ENCODE measurements around the gene PCDHGB4. TPM values are rescaled to one million over a fixed set of nuclear protein-coding genes. Genes with fewer than 3 reads are reported as not detected.
"Not testable (repeated sequence)": the region's sequence is repeated elsewhere in the genome, so short reads cannot be mapped to it uniquely, and the experiment has no call there.

PCDHGB4 gene
- total RNA-seq, 4 donors from 2014 or later: 2.3 to 4.1 (median 3.1) TPM

DNA sequence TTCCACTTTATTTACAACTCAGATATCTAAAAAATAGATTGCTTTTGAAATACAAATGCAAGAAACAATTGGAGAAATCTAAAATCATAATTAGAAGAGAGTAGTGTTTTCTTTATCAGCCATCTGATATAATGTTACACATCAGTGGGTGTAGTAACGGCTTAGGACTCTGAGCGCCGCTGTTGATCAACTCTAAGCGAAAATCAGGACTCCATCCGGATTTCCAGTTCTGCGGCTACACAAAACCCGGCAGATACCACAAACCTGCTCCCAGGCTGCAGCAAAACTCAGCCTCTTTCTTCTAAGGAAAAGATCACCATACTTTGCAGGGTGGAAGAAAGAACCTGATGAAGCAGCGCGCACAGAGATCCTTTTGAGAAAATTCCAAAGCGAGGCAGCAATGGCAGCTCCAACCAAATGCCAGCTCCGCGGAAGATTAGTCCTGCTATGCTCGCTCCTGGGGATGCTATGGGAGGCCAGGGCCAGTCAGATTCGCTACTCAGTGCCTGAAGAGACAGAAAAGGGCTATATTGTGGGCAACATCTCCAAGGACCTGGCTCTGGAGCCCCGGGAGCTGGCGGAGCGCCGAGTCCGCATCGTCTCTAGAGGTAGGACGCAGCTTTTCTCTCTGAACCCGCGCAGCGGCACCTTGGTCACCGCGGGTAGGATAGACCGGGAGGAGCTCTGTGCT lies 15.2 kb downstream of the PCDHGB4 start, which contains the start of gene PCDHGA9:
Gene PCDHGA9, plus strand, starts transcription at position 226 of the 691 bp plus-strand sequence. Its CDS starts 175 bp downstream, at position 401.
- no peak for TF ChIP-seq CTCF (IDR thresholded peaks at IDR 0.05; ENCODE audit: low read depth)

GRCh38 chr5:141403387-141403786 lies 15.9 kb downstream of the PCDHGB4 start:
- TF ChIP-seq CTCF (IDR thresholded peaks at IDR 0.05; ENCODE audit: low read depth): no peak

GRCh38 chr5:141407790-141408505 lies 20.4 kb downstream of the PCDHGB4 start, which contains the start of gene PCDHGB6:
TSS of gene PCDHGB6 (plus strand) at chr5:141408021. CDS start at chr5:141408203, 182 bp downstream.
- TF ChIP-seq CTCF (IDR thresholded peaks at IDR 0.05; ENCODE audit: low read depth): not testable (repeated sequence)

DNA sequence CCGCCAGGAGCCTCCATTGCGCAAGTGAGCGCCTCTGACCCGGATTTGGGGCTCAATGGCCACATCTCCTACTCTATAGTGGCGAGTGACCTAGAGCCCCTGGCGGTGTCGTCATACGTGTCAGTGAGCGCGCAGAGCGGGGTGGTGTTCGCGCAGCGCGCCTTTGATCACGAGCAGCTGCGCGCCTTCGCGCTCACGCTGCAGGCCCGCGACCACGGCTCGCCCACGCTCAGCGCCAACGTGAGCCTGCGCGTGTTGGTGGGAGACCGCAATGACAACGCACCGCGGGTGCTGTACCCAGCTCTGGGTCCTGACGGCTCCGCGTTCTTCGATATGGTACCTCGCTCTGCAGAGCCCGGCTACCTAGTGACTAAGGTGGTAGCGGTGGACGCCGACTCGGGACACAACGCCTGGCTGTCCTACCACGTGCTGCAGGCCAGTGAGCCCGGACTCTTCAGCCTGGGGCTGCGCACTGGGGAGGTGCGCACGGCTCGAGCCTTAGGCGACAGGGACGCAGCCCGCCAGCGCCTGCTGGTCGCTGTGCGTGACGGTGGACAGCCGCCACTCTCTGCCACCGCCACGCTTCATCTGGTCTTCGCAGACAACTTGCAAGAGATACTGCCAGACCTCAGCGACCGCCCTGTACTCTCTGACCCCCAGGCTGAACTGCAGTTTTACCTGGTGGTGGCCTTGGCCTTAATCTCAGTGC lies 22.3 kb downstream of the PCDHGB4 start:
- TF ChIP-seq CTCF (IDR thresholded peaks at IDR 0.05; ENCODE audit: low read depth): no peak

DNA sequence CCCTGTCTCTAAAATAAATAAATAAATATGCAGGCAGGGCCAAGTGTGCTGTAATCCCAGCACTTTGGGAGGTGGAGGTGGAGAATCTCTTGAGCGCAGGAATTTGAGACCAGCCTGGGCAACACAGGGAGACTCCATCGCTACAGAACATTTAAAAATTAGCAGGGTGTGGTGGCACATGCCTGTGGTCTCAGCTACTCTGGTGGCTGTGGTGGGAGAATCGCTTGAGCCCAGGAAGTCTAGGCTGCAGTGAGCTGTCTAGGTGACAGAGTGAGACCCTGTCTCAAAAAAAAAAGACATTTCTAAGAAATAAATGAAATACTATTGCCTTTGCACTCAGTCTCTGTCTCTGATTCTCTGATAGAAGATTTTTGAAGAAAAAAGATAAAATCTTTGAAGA lies 24.1 kb downstream of the PCDHGB4 start:
- TF ChIP-seq CTCF (IDR thresholded peaks at IDR 0.05; ENCODE audit: low read depth): no peak

DNA sequence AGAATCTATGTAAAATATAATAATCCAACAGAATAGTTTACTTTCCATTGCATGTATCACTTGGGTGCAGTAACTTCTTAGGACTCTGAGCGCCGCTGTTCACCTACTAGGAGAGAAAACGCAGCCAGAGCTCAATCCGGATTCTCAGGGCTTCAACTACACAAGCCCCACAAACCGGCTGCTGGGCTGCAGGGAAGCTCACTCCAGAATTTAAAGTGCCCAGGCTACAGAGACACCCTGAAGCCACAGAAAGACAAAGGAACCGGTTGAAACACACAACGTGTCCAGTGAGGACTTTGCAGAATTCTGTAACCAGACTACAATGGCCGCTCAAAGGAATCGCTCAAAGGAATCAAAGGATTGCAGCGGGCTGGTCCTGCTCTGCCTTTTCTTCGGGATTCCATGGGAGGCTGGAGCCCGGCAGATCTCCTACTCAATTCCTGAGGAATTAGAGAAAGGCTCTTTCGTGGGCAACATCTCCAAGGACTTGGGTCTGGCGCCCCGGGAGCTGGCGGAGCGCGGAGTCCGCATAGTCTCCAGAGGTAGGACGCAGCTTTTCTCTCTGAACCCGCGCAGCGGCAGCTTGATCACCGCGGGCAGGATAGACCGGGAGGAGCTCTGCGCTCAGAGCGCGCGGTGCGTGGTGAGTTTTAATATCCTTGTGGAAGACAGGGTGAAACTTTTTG lies 25.5 kb downstream of the PCDHGB4 start, which contains the start of gene PCDHGA10:
Gene PCDHGA10, plus strand, starts transcription at position 134 of the 686 bp plus-strand sequence. Its CDS starts 189 bp downstream, at position 323.
- no peak for TF ChIP-seq CTCF (IDR thresholded peaks at IDR 0.05; ENCODE audit: low read depth)

All from subcutaneous adipose tissue (tissue), 4 donors.